Activated T-helper 17 cell treated with anti-CD3 and anti-CD28 coated beads, Interleukin-2, amount 50 U/mL, for 72 hours (primary cell): ENCODE results near the gene P4HA3. TPM values are rescaled to one million over a fixed set of nuclear protein-coding genes. Genes with fewer than 3 reads are reported as not detected.

Experiments used
- ATAC-seq: fragments of 150-1000 bp; cut with Tn5 transposase; replicated peaks from 2 replicates; pipeline ENCODE4 v1.10.0; 2021; ENCODE audit warnings: mild to moderate bottlenecking, moderate library complexity
- H3K27ac Mint-ChIP-seq: one replicate; pipeline ENCODE4 v1.8.0; 2022; ENCODE audit warnings: mixed read lengths
- H3K27me3 Mint-ChIP-seq: one replicate; pipeline ENCODE4 v1.8.0; 2022; ENCODE audit warnings: mixed read lengths
- H3K36me3 Mint-ChIP-seq: one replicate; pipeline ENCODE4 v1.8.0; 2022; ENCODE audit warnings: low read depth, mild to moderate bottlenecking, mixed read lengths
- H3K4me1 Mint-ChIP-seq: one replicate; pipeline ENCODE4 v1.8.0; 2022; ENCODE audit warnings: mixed read lengths
- H3K4me3 Mint-ChIP-seq: one replicate; pipeline ENCODE4 v1.8.0; 2022; ENCODE audit warnings: mild to moderate bottlenecking, mixed read lengths
- H3K9me3 Mint-ChIP-seq: one replicate; pipeline ENCODE4 v1.8.0; 2022; ENCODE audit warnings: mixed read lengths
- total RNA-seq, 2 donors: library from RNA; stranded (reverse); gene quantifications; one replicate each; pipeline ENCODE4 v1.2.3, GENCODE V29; 2022

Gene P4HA3
- total RNA-seq, 2 donors from 2014 or later, result not detected

DNA sequence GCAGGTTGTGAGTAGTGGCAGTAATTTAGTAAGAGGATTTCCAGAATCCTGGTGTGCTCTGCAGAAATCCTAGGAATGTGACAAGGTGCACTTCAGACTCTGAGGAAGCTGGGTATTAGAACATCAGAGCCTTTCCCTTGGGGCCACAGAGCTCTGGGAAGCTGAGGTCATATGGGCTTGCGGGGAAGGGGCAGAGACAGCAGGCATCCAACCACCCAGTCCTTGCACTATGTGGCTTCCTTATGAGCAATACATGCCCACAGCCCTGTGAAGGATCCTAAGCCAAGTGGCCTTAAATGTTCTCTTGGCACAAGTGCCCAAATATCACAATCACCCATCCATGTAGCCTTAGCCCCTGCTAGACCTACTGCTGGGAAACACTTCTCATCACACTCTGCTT lies 46.2 kb downstream of the P4HA3 start:
- no peak overlapping the region for H3K27ac Mint-ChIP-seq
- H3K36me3 Mint-ChIP-seq, result no peaks in the 10 kb centered on the region
- H3K27me3 Mint-ChIP-seq, result peaks cover 10% of the 10 kb centered on the region
- ATAC-seq, result no peak
- H3K4me1 Mint-ChIP-seq, result peaks cover 6% of the 10 kb centered on the region
- no peak overlapping the region for H3K4me3 Mint-ChIP-seq
- H3K9me3 Mint-ChIP-seq, result no peaks in the 10 kb centered on the region

DNA sequence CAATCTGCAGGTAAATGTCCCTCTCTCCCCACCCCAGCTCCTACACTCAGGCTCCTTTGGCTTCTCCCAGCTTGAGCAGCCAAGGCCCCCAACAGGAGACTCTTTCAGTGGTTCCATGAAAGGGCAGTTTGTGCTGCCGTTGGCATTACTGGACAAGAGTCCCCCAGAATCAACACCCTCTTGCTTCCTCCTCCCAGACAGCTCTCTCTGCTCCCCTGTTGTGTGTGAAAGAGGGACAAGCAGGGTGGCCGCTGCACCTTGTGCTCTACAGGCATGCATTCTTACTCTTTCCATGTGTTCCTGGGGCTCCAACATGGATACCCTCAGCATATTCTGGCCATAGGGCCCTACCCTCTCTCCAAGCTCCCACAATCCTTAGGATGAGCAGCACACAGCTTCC lies 48.7 kb downstream of the P4HA3 start:
- Mint-ChIP-seq H3K27ac (no peak overlapping the region), H3K4me3 (no peak overlapping the region), H3K9me3 (no peaks in the 10 kb centered on the region), H3K27me3 (peaks cover 10% of the 10 kb centered on the region), H3K36me3 (no peaks in the 10 kb centered on the region), H3K4me1 (no peaks in the 10 kb centered on the region)
- no peak for ATAC-seq

DNA sequence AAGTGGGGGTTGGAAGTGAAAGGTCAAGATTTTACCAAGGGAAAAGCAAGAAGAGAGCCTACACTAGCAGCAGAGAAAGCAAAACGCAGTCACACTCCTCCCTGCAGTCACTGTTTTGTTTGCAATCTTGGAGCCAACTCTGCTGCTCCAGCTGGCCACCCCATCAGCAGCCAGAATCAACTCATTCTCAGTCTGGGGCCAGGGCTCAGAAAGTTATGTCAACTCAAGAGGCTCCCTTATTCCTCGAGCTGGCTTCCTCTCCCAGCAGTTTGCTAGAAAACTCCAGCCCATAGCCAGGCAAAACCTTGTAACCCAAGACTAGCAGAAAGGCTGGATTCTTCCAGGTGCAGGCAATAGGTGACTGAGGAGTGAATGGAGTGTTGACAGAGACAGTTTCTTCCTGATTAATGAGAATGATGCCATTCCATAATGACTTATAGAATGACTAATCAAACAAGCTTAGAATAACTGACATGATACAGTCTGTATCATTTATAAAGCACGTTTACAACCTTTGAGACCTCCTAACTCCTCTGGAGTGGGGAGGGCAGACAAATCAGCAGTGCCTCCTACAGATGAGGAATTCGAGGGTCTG lies 53.4 kb downstream of the P4HA3 start:
- Mint-ChIP-seq H3K36me3 (peaks cover 30% of the 10 kb centered on the region), H3K9me3 (no peaks in the 10 kb centered on the region), H3K27me3 (peaks cover 9% of the 10 kb centered on the region), H3K4me3 (no peak overlapping the region), H3K4me1 (peaks cover 3% of the 10 kb centered on the region), H3K27ac (no peak overlapping the region)
- no peak for ATAC-seq

DNA sequence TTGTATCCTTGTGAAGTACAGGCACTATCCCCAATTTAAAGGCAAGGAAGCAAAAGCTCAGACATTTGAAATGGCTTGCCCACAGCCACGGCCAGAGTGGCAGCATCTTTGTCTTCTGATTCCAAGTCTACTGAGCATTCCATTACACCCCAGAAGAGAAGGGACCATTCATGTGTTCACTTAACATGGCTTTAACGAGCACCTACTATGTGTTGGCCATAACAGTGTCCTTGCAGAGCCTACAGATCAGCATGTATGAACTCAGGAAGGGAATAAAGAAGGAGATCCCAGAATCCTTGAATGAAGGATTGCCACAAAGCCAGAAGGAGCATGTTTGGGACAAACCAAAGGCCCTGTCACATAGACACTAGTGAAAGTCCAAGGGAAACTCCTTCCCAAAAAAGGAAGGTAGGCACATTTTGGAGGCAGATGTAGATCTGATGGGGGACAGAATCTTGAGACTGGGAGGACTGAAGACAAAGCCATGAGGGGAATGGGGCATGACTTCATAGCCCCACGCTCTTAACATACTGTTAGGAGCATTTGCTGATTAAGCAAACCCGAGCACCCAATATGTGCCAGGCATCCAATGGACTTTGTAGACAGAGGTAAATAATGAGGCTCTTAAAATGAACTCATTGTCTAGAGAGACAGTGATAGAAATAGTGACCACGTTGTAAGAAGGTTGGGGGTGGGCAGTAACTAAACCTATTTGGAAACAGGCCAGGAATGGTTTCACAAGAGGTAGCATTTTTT lies 54.9 kb downstream of the P4HA3 start:
- H3K9me3 Mint-ChIP-seq, result no peaks in the 10 kb centered on the region
- no peak overlapping the region for H3K27ac Mint-ChIP-seq
- H3K36me3 Mint-ChIP-seq, result peaks cover 39% of the 10 kb centered on the region
- H3K4me1 Mint-ChIP-seq, result peaks cover 3% of the 10 kb centered on the region
- no peaks in the 10 kb centered on the region for H3K27me3 Mint-ChIP-seq
- no peak overlapping the region for H3K4me3 Mint-ChIP-seq
- ATAC-seq, result no peak

DNA sequence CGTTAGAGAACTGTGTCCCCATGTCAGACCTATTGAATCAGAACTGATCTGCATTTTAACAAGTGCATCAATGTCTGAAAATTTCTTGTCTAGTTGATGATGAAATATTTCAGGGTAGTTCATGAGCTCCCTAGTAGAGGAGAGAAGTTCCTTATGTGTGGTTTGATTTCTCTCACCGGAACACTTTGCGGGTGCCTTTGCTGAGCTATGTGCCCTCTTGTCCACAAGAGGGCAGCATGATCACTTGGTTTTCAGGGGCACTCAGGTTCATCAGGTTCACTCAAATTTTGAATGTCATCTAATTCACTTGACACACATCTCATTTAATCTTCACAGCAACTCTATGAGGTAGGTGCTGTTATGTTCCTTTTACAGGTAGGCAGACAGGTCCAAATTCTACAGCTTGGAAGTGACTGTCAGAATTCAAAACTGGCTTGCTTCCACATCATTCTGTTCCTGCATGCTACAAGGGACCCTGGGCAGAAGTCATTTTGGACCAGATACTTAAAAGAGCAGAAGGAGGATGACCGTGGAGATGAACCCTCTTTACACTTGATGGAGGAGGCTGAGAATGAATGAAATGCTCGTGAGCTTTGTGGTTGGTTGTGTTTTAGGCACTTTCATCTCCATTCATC lies 55.6 kb downstream of the P4HA3 start:
- Mint-ChIP-seq H3K9me3 (no peaks in the 10 kb centered on the region), H3K4me1 (peaks cover 3% of the 10 kb centered on the region), H3K36me3 (peaks cover 39% of the 10 kb centered on the region), H3K27ac (peak overlapping the region; percentile 10), H3K4me3 (no peak overlapping the region), H3K27me3 (no peaks in the 10 kb centered on the region)
- peak; percentile 71 for ATAC-seq

DNA sequence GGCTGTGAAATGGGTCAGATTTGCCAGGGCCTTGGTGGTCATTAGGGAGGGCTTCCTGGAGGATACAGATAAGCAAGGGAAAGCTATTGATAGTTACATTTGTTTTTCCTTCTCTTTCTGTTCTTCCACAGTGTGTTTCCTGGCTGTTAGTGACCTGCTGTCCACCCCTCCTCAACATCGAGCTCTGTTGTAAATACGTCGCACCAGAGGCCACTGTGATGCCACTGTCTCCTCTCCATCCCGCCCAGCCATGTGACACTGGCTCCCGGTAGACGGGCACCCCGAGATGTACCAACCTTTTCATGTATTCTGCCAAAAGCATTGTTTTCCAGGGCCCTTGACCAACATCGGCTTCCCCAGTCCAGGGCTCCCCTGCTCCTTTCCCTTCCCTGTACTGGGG lies 58.1 kb downstream of the P4HA3 start:
- Mint-ChIP-seq H3K9me3 (no peaks in the 10 kb centered on the region), H3K4me3 (no peak overlapping the region), H3K27me3 (no peaks in the 10 kb centered on the region), H3K27ac (no peak overlapping the region), H3K36me3 (peaks cover 62% of the 10 kb centered on the region), H3K4me1 (peaks cover 3% of the 10 kb centered on the region)
- ATAC-seq, result no peak

DNA sequence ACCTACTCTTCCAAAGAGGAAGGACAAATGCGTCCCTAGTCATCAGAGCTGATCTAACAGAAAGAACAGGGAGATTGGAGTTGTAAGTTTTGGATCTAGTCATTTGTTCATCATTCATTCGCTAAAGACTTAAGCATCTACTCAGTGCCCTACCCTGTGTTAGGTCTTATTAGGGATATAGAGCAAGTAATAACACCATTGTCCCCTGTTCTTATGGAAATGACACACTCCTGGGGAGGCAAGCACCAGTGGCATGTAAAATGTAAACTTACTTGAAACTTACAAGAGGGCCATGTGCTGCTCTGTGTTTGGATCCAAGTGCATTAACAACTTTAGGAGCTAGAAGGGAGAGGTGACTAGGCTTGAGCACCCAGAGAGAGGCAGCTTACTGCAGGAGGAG lies 61.9 kb downstream of the P4HA3 start:
- no peaks in the 10 kb centered on the region for H3K4me1 Mint-ChIP-seq
- no peak overlapping the region for H3K4me3 Mint-ChIP-seq
- ATAC-seq, result no peak
- H3K27me3 Mint-ChIP-seq, result no peaks in the 10 kb centered on the region
- no peak overlapping the region for H3K27ac Mint-ChIP-seq
- peaks cover 80% of the 10 kb centered on the region for H3K36me3 Mint-ChIP-seq
- no peaks in the 10 kb centered on the region for H3K9me3 Mint-ChIP-seq

DNA sequence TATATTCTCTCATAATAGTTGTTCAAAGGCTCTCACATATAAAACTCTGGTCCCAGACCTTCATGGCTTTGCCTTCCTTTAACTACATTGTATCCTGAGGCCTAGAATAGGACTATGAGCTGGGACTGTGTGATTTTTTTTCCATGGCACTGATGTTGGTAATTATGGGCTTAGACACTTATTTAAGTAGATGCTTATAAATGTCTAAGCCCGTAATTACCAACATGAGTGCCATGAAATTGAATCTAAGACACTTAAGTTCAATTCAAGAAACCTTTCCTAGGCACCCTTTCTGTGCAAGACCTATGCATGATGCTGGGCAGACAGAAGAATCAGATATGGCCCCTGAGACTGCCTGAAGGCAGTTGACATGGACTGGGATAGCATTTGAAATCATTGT lies 63.0 kb downstream of the P4HA3 start:
- Mint-ChIP-seq H3K4me1 (no peaks in the 10 kb centered on the region), H3K27me3 (no peaks in the 10 kb centered on the region), H3K4me3 (no peak overlapping the region), H3K27ac (no peak overlapping the region), H3K36me3 (peaks cover 80% of the 10 kb centered on the region), H3K9me3 (no peaks in the 10 kb centered on the region)
- no peak for ATAC-seq

DNA sequence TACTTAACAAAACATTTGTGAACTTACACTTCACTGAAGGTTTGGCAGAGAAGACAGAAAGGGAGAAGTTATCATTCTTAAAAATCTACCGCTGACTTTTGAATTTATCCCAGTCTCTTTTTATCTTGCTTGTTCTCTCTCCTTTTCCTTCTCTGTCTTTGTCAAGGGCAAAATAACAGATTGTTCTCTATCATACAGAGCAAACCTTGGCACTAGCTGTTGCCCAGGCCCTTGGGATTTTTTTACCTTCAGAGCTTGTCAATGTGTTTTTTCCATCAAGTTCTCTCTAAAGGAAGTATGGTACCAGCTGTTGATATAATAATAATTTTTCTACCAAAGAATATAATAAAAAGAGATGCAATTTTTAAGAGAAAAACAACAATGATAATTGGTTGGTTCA lies 73.2 kb downstream of the P4HA3 start:
- Mint-ChIP-seq H3K4me1 (no peaks in the 10 kb centered on the region), H3K27me3 (no peaks in the 10 kb centered on the region), H3K27ac (no peak overlapping the region), H3K9me3 (no peaks in the 10 kb centered on the region), H3K36me3 (peaks cover 3% of the 10 kb centered on the region), H3K4me3 (no peak overlapping the region)
- no peak for ATAC-seq

DNA sequence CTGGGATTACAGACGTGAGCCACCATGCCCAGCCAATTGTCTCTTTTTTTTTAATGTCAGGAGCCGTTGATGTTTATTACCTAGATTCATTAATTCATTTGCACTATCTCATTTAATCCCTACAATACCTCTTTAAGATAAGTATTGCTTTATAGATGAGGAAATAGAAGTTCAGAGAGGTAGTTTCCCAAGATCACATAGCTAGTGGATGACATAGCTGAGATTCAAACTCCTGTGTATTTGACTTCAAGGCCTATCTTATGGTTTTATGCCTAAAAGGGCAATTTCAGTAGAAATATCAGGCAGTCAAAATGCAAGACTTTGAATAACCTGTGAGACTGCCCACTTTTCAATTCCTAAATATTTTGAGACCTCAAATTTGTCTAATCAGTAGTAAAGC lies 73.9 kb downstream of the P4HA3 start:
- H3K36me3 Mint-ChIP-seq, result no peaks in the 10 kb centered on the region
- no peaks in the 10 kb centered on the region for H3K27me3 Mint-ChIP-seq
- H3K4me1 Mint-ChIP-seq, result no peaks in the 10 kb centered on the region
- no peak overlapping the region for H3K4me3 Mint-ChIP-seq
- H3K27ac Mint-ChIP-seq, result no peak overlapping the region
- no peaks in the 10 kb centered on the region for H3K9me3 Mint-ChIP-seq
- no peak for ATAC-seq

DNA sequence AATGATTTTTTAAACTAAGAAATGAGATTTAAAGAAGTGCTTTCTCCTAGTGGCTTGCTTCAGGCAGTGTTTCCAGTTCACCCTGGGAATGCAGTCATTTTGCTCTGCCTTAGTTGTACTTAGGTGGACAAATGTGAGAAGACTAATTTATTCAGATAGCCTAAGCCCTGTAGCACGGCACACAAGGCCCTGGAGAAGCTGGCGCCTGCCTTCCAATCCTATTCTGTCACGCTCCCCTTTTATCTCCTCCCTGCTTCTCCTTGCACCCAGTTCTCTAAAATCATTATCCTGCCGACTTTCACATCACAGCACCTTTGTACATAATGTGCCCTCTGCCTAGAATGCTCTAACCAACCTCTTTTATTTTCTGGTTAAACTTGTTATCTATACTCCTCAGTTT lies 76.3 kb downstream of the P4HA3 start:
- Mint-ChIP-seq H3K27ac (no peak overlapping the region), H3K9me3 (no peaks in the 10 kb centered on the region), H3K4me3 (no peak overlapping the region), H3K36me3 (peaks cover 24% of the 10 kb centered on the region), H3K4me1 (peaks cover 7% of the 10 kb centered on the region), H3K27me3 (no peaks in the 10 kb centered on the region)
- no peak for ATAC-seq

DNA sequence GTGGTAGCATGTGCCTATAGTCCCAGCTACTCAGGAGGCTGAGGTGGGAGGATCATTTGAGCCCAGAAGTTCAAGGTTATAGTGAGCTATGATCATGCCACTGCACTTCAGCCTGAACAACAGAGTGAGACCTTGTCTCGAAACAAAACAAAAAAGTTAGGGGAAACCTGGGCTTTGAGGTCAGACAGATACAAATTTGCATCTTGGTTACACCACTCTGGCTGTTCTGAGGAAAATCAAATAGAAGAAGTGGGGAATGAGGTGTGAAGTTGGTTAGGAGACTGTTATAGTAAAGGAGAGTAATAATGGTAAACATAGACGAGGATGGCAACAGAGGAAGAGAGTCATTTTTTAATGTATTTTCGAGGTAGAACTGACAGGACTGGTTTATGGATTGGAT lies 77.8 kb downstream of the P4HA3 start:
- Mint-ChIP-seq H3K9me3 (no peaks in the 10 kb centered on the region), H3K27me3 (no peaks in the 10 kb centered on the region), H3K27ac (no peak overlapping the region), H3K4me1 (peaks cover 7% of the 10 kb centered on the region), H3K36me3 (peaks cover 39% of the 10 kb centered on the region), H3K4me3 (no peak overlapping the region)
- no peak for ATAC-seq

DNA sequence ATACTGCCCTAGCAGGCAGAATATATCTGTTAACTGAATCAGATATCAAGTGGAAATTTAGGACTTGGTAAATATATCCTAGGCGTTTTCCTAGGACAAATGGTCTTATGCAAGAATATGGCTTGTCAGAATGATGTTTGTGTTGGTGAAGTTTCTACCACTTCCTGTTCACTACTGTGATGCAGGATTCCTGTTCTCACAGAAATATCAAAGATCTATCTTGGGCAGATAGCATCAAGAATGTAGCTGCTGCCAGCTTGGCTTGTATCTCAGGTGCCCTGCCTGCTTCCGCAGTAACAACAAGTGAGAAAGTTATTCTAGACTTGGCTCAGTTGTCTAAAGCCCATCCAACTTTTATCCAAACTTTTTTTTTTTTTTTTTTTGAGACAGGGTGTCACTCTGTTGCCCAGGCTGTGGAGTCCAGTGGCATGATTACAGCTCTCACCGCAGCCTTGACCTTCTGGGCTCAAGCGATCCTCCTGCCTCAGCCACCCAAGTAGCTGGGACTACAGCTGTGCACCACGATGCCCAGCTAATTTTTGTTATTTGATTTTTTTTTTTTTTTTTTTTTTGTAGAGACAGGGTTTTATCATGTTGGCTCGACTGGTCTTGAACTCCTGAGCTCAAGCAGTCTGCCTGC lies 79.0 kb downstream of the P4HA3 start:
- Mint-ChIP-seq H3K27me3 (no peaks in the 10 kb centered on the region), H3K4me1 (peaks cover 7% of the 10 kb centered on the region), H3K36me3 (peaks cover 45% of the 10 kb centered on the region), H3K27ac (peak overlapping the region; percentile 11), H3K4me3 (no peak overlapping the region), H3K9me3 (no peaks in the 10 kb centered on the region)
- peak; percentile 57 for ATAC-seq

DNA sequence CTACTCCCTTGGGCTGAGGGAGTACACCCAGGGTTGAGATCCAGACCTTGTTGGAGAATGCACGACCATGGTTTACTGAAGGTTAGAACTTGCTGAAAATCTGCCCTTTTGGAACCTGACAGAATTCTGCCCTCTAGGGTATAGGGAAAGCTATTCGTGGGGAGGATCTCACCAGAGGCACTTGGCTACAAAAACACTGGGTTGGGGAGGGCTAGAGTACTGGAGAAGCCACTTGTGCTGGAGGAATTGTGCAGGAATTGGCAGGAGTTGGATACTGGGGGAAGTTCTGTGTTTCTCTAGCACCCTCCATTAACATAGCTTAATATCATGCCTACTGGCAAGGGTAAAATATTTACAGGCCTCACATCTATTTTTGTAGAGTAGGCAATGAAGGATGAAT lies 84.5 kb downstream of the P4HA3 start:
- Mint-ChIP-seq H3K36me3 (peaks cover 69% of the 10 kb centered on the region), H3K4me1 (peaks cover 6% of the 10 kb centered on the region), H3K4me3 (no peak overlapping the region)

DNA sequence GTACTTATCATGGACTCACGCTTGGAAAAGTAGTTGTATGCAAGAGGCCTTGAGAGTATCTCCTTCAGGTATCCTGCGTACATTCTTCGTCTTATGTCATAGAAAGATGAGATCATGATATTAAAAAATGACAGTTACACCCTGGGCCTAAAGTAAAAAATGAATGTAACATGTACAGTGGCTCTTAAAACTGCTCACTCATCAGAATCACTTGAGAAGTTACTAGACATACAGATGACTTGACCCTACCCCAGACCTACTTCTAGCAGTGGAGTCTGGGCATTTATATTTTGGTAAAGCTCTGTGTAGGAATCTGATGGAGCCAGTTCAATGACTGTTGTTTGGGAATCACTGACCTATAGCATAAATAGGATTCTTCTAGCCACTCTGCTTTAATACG lies 85.9 kb downstream of the P4HA3 start:
- no peak for ATAC-seq
- Mint-ChIP-seq H3K36me3 (peaks cover 61% of the 10 kb centered on the region), H3K4me3 (no peak overlapping the region), H3K4me1 (peaks cover 3% of the 10 kb centered on the region), H3K27me3 (no peaks in the 10 kb centered on the region), H3K9me3 (no peaks in the 10 kb centered on the region), H3K27ac (no peak overlapping the region)

More for the DNA sequence above, 84.5 kb downstream of the P4HA3 start:
- Mint-ChIP-seq H3K27ac (no peak overlapping the region), H3K9me3 (no peaks in the 10 kb centered on the region), H3K27me3 (no peaks in the 10 kb centered on the region)
- no peak for ATAC-seq
